CD4-positive, alpha-beta T cell (primary cell): ENCODE results near the gene PSMA1. TPM values are rescaled to one million over a fixed set of nuclear protein-coding genes. Genes with fewer than 3 reads are reported as not detected.

Experiments used
- ATAC-seq: fragments of 200-7000 bp; cut with Tn5 transposase; one replicate; pipeline ENCODE4 v1.10.0; 2022; ENCODE audit warnings: mild to moderate bottlenecking; ENCODE audit not compliant: poor library complexity
- CTCF ChIA-PET: fragments of 350-600 bp; sonication (Branson Sonifier 250); formaldehyde crosslinking; loops from one replicate; lab custom pipeline; 2021; ENCODE audit warnings: antibody characterized with exemption, inconsistent platforms; lab: Charles Lee
- POLR2A ChIA-PET: fragments of 350-600 bp; sonication (Branson Sonifier 250); formaldehyde crosslinking; loops from one replicate; lab custom pipeline; 2021; ENCODE audit warnings: antibody characterized with exemption, inconsistent platforms; lab: Charles Lee
- DNase-seq, 14 experiments: peaks; one replicate each; pipeline ENCODE4 v3.0.0-alpha.2; 2013 to 2020; ENCODE audit warnings: mixed read lengths in 2 of 14
- H3K27ac ChIP-seq, 2 donors: one replicate each; pipeline versions ENCODE4 v1.5.1 to v1.7.0; 2013; ENCODE audit warnings: low read length in 2 of 2, low read depth in 1 of 2, mild to moderate bottlenecking in 1 of 2
- H3K27me3 ChIP-seq, 2 experiments: 1 replicate in 1 of 2; 2 replicates in 1 of 2; pipeline versions ENCODE4 v1.6.1 to v1.7.0; 2013; ENCODE audit warnings: low read length in 2 of 2, control low read depth in 1 of 2, mild to moderate bottlenecking in 1 of 2, moderate library complexity in 1 of 2; ENCODE audit not compliant: insufficient read depth in 2 of 2, control insufficient read depth in 1 of 2
- H3K36me3 ChIP-seq: one replicate; pipeline ENCODE4 v1.6.1; 2013; ENCODE audit warnings: low read length, control low read depth; ENCODE audit not compliant: insufficient read depth
- H3K4me1 ChIP-seq: one replicate; pipeline ENCODE4 v1.6.1; 2013; ENCODE audit warnings: low read length, control low read depth; ENCODE audit not compliant: insufficient read depth
- H3K4me3 ChIP-seq: one replicate; pipeline ENCODE4 v1.5.1; 2013; ENCODE audit warnings: mild to moderate bottlenecking, low read length, moderate library complexity
- H3K9me3 ChIP-seq, 2 experiments: 1 replicate in 1 of 2; 2 replicates in 1 of 2; pipeline versions ENCODE4 v1.6.1 to v1.7.0; 2013; ENCODE audit warnings: low read length in 2 of 2, mild to moderate bottlenecking in 2 of 2, control low read depth in 1 of 2, moderate library complexity in 1 of 2; ENCODE audit not compliant: control insufficient read depth in 1 of 2, insufficient read depth in 1 of 2
- H3K27ac Mint-ChIP-seq: one replicate; pipeline ENCODE4 v1.8.0; 2020; ENCODE audit warnings: mixed read lengths
- H3K27me3 Mint-ChIP-seq: one replicate; pipeline ENCODE4 v1.8.0; 2021; ENCODE audit warnings: mixed read lengths
- H3K36me3 Mint-ChIP-seq: one replicate; pipeline ENCODE4 v1.8.0; 2021; ENCODE audit warnings: low read depth, mixed read lengths
- H3K4me1 Mint-ChIP-seq: one replicate; pipeline ENCODE4 v1.8.0; 2021; ENCODE audit warnings: low read depth, mixed read lengths
- H3K4me3 Mint-ChIP-seq: one replicate; pipeline ENCODE4 v1.8.0; 2020; ENCODE audit warnings: mild to moderate bottlenecking, mixed read lengths
- H3K9me3 Mint-ChIP-seq: one replicate; pipeline ENCODE4 v1.8.0; 2020; ENCODE audit warnings: mixed read lengths
- intact Hi-C, 2 experiments: fragments of 100-400 bp; cut with DNase I in 1 of 2; cut with micrococcal nuclease in 1 of 2; formaldehyde crosslinking; loops; one replicate each; pipeline versions ENCODE4 v1.15.1 to v1.9.0; 2023 to 2025; cut with DNase I, micrococcal nuclease
- total RNA-seq, 174 experiments: library from RNA in 2 of 174; stranded (reverse) in 2 of 174; gene quantifications; one replicate each; pipeline ENCODE4 v1.2.3 and lab custom pipeline; 2021 to 2026
- TF ChIP-seq, protein P1 (sequence below): fragments of 200-600 bp; IDR thresholded peaks from one replicate; pipeline ENCODE4 v1.8.0; 2022; ENCODE audit warnings: antibody characterized with exemption, mild to moderate bottlenecking

PSMA1 gene
- total RNA-seq, 2 experiments from 2014 or later: 170 to 175 TPM

DNA sequence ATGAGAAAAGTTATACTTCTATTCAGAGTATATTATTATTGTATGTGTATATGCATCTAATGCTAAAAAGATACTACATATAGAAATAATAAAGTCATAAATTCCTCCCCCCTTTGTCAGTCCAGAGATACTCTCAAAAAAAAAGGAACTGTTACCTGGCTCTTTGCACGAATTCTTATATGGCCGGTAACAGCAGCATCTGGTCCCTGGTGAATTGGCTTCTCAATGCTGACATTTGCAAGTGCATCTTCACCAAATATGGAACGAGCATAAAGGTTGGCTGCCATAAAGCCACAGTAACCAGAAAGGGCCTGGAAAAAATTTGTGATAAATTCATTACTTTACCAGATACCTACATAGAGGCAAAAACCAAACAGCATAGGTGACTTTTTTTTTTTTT lies 61.8 kb downstream of the PSMA1 start:
- peaks cover 73% of the 10 kb centered on the region for H3K36me3 Mint-ChIP-seq
- ChIA-PET CTCF (interaction anchor here (0.7 to 2.3 kb wide), 4 partner anchors 14 to 268 kb away, joined by 3 to 13 read pairs (median 3); no protein-coding TSS in a partner anchor), POLR2A (no interaction called here)
- no peak overlapping the region for H3K27ac Mint-ChIP-seq
- H3K4me1 Mint-ChIP-seq: no peaks in the 10 kb centered on the region
- DNase-seq (no peak), ATAC-seq (no peak)
- TF ChIP-seq, protein P1, sequence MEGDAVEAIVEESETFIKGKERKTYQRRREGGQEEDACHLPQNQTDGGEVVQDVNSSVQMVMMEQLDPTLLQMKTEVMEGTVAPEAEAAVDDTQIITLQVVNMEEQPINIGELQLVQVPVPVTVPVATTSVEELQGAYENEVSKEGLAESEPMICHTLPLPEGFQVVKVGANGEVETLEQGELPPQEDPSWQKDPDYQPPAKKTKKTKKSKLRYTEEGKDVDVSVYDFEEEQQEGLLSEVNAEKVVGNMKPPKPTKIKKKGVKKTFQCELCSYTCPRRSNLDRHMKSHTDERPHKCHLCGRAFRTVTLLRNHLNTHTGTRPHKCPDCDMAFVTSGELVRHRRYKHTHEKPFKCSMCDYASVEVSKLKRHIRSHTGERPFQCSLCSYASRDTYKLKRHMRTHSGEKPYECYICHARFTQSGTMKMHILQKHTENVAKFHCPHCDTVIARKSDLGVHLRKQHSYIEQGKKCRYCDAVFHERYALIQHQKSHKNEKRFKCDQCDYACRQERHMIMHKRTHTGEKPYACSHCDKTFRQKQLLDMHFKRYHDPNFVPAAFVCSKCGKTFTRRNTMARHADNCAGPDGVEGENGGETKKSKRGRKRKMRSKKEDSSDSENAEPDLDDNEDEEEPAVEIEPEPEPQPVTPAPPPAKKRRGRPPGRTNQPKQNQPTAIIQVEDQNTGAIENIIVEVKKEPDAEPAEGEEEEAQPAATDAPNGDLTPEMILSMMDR: no peak
- no peak overlapping the region for H3K4me3 ChIP-seq
- no peaks in the 10 kb centered on the region for H3K27me3 Mint-ChIP-seq
- intact Hi-C loops: loop anchor here in 1 of 2 experiments (2.0 to 10.0 kb wide), 2 partner anchors 18 to 504 kb away; no protein-coding TSS in a partner anchor
- H3K4me1 ChIP-seq: peaks cover 3% of the 10 kb centered on the region
- H3K27me3 ChIP-seq: no peaks in the 10 kb centered on the region
- H3K4me3 Mint-ChIP-seq: no peak overlapping the region
- no peaks in the 10 kb centered on the region for H3K9me3 Mint-ChIP-seq
- peaks cover 58% of the 10 kb centered on the region for H3K36me3 ChIP-seq
- no peaks in the 10 kb centered on the region for H3K9me3 ChIP-seq
- no peak overlapping the region for H3K27ac ChIP-seq

DNA sequence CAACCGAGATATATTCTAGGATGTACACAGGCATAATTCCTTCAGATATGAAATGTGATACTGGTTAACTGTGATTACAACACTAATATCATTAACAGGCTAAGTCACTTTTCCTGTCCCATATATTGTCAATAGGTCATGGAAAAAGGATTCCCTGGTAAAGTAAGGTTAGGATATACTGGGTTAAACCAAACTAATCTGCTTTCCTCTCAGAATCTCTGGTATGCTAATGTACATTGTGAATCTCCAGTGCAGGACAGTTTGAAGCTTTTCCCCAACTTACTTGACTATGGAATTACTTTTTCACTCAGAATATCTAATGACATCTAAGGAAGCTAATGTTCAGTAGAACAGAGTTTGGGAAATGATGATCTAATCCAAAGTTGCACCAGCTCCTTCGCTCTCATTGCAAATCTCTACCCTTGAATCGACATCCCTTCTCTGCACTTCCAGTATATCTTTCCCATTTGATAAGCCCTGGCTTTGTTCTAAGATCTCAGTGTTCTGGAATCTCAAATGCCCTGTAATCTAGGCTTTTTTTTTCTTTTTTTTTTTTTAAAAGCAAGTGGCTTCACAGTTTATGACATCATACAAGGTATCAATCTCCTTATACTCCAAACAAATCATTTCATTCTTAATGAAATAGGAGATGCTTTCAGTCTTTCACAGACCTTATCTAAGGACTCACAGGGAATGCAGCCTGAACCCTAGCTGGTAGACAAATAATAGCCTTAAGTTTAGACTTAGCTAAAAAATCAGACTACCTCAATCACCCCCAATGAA lies 64.3 kb downstream of the PSMA1 start:
- Mint-ChIP-seq H3K4me3 (no peak overlapping the region), H3K27me3 (no peaks in the 10 kb centered on the region), H3K27ac (no peak overlapping the region), H3K36me3 (peaks cover 84% of the 10 kb centered on the region), H3K9me3 (no peaks in the 10 kb centered on the region), H3K4me1 (no peaks in the 10 kb centered on the region)
- Histone ChIP-seq H3K9me3 (no peaks in the 10 kb centered on the region), H3K27me3 (no peaks in the 10 kb centered on the region), H3K4me1 (no peaks in the 10 kb centered on the region), H3K4me3 (no peak overlapping the region), H3K36me3 (peaks cover 38% of the 10 kb centered on the region), H3K27ac (no peak overlapping the region)
- intact Hi-C loops: loop anchor here (1.0 to 10.0 kb wide), 4 partner anchors 155 to 683 kb away; no protein-coding TSS in a partner anchor
- CTCF ChIA-PET: interaction anchor here (0.5 to 3.4 kb wide), 25 partner anchors 9 to 1077 kb away, joined by 3 to 38 read pairs (median 3); partner anchors contain the start of gene COPB1
- TF ChIP-seq, protein P1: no peak
- DNase-seq (no peak), ATAC-seq (no peak)
- POLR2A ChIA-PET: interaction anchor here (0.8 to 1.3 kb wide), 5 partner anchors 9 to 155 kb away, joined by 3 to 5 read pairs (median 3); no protein-coding TSS in a partner anchor

Other genes starting within 250 kb of the PSMA1 start
- 10 to 100 TPM; 20.7 to 21.2 TPM for gene RRAS2, start 161.2 kb downstream of the PSMA1 start, total RNA-seq
- gene COPB1, start 20.6 kb downstream of the PSMA1 start, total RNA-seq: 10 to 100 TPM; 93.1 to 95.9 TPM
- 100 to 1,000 TPM; 103 to 106 TPM for gene PDE3B, start 123.4 kb upstream of the PSMA1 start, total RNA-seq